ENCODE data around the gene C16orf92.

The C16orf92 gene

GRCh38 chr16:30063278-30063892 is 40.4 kb downstream of the C16orf92 start:
- DNase-seq, result no peak

GRCh38 chr16:30063893-30064728 is 41.1 kb downstream of the C16orf92 start:
- peak; percentile 74 for DNase-seq

- DNase-seq, result no peak
These were observed 41.7 kb downstream of the C16orf92 start for GRCh38 chr16:30064729-30065101.

- DNase-seq, result peak; percentile 98
These were observed 42.3 kb downstream of the C16orf92 start, which contains the start of gene ALDOA for GRCh38 chr16:30065102-30065942. TSS of gene ALDOA (plus strand) at chr16:30065760. CDS start at chr16:30066898, 1,138 bp downstream.

DNA sequence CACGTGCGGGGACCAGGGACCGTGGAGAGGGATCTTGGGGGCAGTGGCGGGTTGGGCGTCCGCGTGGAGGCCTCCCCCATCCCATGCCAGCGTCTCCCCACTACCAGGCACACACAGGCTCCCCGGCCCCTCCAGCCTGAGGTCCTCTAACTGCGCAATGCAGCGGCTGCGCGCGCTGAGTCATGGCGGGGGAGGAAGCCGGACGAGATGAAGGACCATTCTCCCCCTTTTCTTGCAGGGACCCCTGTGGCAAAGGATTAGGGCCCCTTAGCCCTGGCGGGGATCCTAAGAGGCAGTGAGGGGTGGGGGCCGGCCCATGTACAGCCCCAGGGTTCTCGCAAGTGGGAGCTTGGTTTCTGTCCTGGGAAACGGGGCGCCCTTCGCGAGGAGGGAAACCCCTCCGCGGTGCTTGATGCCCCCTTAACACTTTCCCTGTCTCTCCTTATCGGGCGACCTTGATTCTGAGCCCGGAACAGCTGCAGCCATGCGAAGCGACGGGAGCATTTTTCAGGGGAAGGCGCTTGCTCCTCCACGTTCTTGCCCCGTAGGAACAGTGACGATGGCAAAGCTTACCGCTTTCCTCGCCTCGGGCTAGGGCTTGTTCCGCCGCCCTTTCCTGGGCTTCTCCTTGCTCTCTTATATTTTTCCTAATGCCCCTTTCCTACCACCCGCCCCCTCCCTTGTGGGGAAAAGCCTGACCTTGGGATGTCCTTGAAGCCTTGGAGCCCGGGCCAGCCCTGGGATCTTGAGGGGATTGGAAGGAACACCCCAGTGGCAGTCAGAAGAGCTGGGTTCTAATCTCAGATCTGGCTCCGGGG is 43.2 kb downstream of the C16orf92 start:
- no peak for DNase-seq

DNA sequence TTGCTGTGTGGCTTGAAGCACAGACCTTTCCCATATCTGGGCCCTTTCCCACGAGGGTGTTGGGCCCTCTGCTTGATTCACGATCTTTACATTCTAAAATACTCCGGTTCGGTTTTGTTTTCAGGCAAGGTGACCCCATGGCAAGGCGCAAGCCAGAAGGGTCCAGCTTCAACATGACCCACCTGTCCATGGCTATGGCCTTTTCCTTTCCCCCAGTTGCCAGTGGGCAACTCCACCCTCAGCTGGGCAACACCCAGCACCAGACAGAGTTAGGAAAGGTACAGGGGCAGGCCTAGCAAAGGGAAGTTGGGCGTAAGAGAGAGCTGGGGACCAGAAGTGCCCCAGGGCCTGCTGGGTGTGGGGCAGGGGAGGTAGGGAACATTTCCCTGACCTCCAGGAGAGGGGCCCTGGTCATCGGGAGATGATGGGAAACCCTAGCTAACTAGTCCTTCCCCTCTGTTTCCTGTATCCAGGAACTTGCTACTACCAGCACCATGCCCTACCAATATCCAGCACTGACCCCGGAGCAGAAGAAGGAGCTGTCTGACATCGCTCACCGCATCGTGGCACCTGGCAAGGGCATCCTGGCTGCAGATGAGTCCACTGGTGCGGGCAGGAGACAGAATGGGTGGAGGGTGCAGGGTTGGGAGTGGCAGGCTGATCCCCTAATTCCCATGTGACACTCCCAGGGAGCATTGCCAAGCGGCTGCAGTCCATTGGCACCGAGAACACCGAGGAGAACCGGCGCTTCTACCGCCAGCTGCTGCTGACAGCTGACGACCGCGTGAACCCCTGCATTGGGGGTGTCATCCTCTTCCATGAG is 44.0 kb downstream of the C16orf92 start:
- DNase-seq, result no peak

GRCh38 chr16:30067584-30067916 is 44.6 kb downstream of the C16orf92 start:
- DNase-seq, result no peak

DNA sequence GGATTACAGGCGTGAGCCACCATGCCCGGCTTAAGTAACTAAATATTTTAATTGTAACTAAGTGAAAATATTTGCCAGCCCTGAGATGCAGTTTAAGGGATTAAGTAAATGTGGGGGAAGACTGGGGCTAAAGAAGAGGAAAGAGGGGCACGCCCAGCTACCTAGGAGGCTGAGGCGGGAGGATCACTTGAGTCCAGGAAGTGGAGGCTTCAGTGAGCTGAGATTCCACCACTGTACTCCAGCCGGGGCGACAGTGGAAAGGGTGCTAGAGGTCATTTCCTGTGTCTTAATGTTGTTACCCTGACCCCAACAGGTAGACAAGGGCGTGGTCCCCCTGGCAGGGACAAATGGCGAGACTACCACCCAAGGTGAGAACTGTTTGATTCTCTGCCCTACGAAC is 45.3 kb downstream of the C16orf92 start:
- no peak for DNase-seq

DNA sequence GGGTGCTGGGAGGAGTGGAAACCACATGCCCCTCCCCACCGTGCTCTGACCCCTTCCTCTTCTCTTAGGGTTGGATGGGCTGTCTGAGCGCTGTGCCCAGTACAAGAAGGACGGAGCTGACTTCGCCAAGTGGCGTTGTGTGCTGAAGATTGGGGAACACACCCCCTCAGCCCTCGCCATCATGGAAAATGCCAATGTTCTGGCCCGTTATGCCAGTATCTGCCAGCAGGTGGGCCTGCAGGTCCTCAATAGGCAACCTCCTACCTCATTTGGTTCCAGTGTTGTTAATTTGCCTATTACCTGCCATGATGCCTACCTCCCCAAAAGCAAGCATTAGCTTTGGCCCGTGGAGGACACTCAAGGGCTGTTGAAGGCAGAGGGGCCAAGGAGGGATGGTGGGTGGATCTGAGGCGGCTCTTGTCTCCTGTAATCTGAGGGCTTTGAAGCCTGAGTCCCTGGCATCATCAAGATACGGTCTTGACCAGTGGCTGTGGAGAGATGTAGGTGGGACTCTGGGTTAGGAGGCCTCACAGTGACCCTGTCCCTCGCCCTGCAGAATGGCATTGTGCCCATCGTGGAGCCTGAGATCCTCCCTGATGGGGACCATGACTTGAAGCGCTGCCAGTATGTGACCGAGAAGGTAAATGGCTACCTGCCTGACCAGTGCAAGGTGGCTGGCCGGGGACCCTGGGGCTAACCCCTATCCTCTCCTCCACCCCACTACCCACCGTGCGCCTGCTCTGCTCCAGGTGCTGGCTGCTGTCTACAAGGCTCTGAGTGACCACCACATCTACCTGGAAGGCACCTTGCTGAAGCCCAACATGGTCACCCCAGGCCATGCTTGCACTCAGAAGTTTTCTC is 46.0 kb downstream of the C16orf92 start:
- no peak for DNase-seq

DNA sequence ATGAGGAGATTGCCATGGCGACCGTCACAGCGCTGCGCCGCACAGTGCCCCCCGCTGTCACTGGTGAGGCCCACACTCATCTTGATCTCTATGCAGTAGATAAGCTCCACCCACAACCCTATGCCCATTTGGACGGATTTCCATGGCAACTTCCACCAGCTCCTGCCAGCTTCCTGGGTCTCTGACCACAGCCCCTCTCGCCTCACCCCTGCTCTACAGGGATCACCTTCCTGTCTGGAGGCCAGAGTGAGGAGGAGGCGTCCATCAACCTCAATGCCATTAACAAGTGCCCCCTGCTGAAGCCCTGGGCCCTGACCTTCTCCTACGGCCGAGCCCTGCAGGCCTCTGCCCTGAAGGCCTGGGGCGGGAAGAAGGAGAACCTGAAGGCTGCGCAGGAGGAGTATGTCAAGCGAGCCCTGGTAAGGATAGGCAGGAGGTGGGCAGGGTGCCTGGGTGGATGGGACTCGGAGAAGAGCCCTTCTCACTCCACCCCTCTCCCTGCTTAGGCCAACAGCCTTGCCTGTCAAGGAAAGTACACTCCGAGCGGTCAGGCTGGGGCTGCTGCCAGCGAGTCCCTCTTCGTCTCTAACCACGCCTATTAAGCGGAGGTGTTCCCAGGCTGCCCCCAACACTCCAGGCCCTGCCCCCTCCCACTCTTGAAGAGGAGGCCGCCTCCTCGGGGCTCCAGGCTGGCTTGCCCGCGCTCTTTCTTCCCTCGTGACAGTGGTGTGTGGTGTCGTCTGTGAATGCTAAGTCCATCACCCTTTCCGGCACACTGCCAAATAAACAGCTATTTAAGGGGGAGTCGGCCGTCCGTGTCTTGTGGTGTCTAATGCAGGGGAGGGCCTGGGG is 46.8 kb downstream of the C16orf92 start:
- no peak for DNase-seq

DNA sequence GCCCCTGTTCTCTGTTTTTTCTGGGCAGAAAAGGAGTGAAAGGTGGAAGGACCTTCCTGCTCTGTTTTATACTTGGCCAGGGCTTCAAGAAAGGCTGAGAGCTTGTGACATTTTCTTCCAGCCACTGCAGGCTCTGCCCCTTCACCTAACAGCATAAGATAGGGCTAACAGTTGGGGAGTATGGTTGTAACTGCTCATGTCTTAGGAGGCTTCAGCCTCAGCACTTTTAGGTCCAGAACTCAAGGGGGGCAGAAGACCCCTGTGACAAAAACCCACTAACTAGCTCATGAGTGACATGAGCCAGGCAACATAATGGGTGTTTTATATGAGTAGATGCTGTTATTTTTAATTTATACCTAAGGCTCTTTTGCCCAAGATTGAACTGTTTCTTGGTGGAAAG is 47.5 kb downstream of the C16orf92 start:
- no peak for DNase-seq
